KMS-11 (cell line): ENCODE data around the gene ANKRD33B.

ENCODE experiments used
- H2AFZ ChIP-seq: fragments of 200-600 bp; sonication (generic); 2 replicates; pipeline ENCODE4 v1.6.1; 2016; ENCODE audit warnings: antibody characterized with exemption, mixed run types, low read depth
- H3K27ac ChIP-seq: fragments of 200-600 bp; sonication (generic); 2 replicates; pipeline ENCODE4 v1.6.1; 2016; ENCODE audit warnings: mild to moderate bottlenecking, mixed run types
- H3K27me3 ChIP-seq: fragments of 200-600 bp; sonication (generic); 2 replicates; pipeline ENCODE4 v1.6.1; 2017; ENCODE audit warnings: mild to moderate bottlenecking, low read depth, mixed run types, moderate library complexity; ENCODE audit not compliant: insufficient read depth
- H3K36me3 ChIP-seq: fragments of 200-600 bp; sonication (generic); 2 replicates; pipeline ENCODE4 v1.6.1; 2017; ENCODE audit warnings: mild to moderate bottlenecking, mixed run types; ENCODE audit not compliant: insufficient read depth
- H3K4me1 ChIP-seq: fragments of 200-600 bp; sonication (generic); 2 replicates; pipeline ENCODE4 v1.6.1; 2016; ENCODE audit warnings: mild to moderate bottlenecking, low read depth, mixed run types; ENCODE audit not compliant: poor library complexity, severe bottlenecking
- H3K4me2 ChIP-seq: fragments of 200-600 bp; sonication (generic); 2 replicates; pipeline ENCODE4 v1.7.0; 2016; ENCODE audit warnings: mild to moderate bottlenecking, mixed run types
- H3K4me3 ChIP-seq: fragments of 200-600 bp; sonication (generic); IDR thresholded peaks from 2 replicates; pipeline ENCODE4 v1.6.1; 2017; ENCODE audit warnings: low read depth, low read length, mixed read lengths; ENCODE audit not compliant: insufficient read depth
- H3K79me2 ChIP-seq: fragments of 200-600 bp; sonication (generic); 2 replicates; pipeline ENCODE4 v1.6.1; 2016; ENCODE audit warnings: low read depth, mixed run types; ENCODE audit not compliant: insufficient read depth
- H3K9ac ChIP-seq: fragments of 200-600 bp; sonication (generic); 2 replicates; pipeline ENCODE4 v1.6.1; 2016; ENCODE audit warnings: mild to moderate bottlenecking, mixed run types
- H4K20me1 ChIP-seq: fragments of 200-600 bp; sonication (generic); 2 replicates; pipeline ENCODE4 v1.6.1; 2016; ENCODE audit warnings: mild to moderate bottlenecking, mixed run types; ENCODE audit not compliant: insufficient read depth
- TF ChIP-seq, protein P1 (sequence below): fragments of 200-600 bp; sonication (generic); conservative IDR thresholded peaks from 2 replicates; pipeline ENCODE4 v1.6.1; 2017; ENCODE audit warnings: low read depth, mild to moderate bottlenecking, antibody characterized with exemption, low read length, moderate library complexity, mixed read lengths

ANKRD33B gene

DNA sequence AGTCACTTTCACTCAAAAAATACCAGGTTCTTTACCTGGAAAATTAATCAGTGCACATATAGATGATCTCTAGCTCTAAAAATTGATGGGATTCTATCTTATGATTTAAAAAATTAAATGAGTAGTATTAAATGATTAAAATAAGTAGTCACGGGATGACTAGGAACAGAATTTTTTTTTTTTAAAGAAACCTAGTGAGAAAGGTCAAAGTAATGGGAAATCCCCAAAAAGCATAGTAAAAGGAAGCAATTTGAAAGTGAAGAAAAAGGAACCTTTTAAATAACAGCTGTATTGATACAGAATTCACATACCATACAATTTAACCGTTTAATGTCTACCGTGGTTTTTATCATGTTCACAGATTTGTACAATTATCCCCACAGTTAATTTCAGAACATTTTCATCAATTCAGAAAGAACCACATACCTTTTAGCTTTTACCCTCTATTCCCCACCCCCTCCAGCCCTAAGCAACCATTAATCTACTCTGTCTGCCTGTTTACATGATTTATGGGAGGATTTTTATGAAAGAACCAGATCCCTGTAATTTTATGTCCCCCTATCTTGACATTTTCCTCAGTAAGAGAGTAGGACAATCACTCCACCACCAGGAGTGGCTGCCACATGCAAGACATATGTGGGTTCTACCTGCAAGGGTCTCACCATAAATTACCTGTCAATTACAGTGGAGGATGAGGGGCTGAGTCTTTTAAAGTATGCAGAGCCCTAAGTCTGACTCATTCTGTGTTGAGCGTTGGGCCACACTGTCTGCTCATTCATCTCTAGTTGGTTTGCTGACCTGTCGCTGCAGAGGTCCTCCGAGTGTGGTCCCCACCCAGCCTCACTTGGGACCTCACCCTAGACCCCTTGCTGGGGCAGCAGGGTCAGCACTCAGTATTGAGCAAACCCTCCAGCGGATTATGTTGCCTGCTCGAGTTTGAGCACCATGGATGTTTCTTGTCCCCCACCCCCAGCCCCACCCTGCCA is 16.0 kb downstream of the ANKRD33B start:
- no peak overlapping the region for H3K4me2 ChIP-seq
- H3K36me3 ChIP-seq = no peaks in the 10 kb centered on the region
- 0 out of 2 replicates have a peak, but pooled peaks cover 4% of the 10 kb centered on the region for H3K79me2 ChIP-seq
- peaks cover 34% of the 10 kb centered on the region for H3K4me1 ChIP-seq
- TF ChIP-seq, protein P1, sequence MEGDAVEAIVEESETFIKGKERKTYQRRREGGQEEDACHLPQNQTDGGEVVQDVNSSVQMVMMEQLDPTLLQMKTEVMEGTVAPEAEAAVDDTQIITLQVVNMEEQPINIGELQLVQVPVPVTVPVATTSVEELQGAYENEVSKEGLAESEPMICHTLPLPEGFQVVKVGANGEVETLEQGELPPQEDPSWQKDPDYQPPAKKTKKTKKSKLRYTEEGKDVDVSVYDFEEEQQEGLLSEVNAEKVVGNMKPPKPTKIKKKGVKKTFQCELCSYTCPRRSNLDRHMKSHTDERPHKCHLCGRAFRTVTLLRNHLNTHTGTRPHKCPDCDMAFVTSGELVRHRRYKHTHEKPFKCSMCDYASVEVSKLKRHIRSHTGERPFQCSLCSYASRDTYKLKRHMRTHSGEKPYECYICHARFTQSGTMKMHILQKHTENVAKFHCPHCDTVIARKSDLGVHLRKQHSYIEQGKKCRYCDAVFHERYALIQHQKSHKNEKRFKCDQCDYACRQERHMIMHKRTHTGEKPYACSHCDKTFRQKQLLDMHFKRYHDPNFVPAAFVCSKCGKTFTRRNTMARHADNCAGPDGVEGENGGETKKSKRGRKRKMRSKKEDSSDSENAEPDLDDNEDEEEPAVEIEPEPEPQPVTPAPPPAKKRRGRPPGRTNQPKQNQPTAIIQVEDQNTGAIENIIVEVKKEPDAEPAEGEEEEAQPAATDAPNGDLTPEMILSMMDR = no peak
- no peaks in the 10 kb centered on the region; the same call in 1 of the 2 replicates for H4K20me1 ChIP-seq
- no peak overlapping the region for H3K27ac ChIP-seq
- H3K4me3 ChIP-seq = no peak overlapping the region
- H3K27me3 ChIP-seq = no peaks in the 10 kb centered on the region
- H2AFZ ChIP-seq = no peak overlapping the region
- no peak overlapping the region for H3K9ac ChIP-seq

DNA sequence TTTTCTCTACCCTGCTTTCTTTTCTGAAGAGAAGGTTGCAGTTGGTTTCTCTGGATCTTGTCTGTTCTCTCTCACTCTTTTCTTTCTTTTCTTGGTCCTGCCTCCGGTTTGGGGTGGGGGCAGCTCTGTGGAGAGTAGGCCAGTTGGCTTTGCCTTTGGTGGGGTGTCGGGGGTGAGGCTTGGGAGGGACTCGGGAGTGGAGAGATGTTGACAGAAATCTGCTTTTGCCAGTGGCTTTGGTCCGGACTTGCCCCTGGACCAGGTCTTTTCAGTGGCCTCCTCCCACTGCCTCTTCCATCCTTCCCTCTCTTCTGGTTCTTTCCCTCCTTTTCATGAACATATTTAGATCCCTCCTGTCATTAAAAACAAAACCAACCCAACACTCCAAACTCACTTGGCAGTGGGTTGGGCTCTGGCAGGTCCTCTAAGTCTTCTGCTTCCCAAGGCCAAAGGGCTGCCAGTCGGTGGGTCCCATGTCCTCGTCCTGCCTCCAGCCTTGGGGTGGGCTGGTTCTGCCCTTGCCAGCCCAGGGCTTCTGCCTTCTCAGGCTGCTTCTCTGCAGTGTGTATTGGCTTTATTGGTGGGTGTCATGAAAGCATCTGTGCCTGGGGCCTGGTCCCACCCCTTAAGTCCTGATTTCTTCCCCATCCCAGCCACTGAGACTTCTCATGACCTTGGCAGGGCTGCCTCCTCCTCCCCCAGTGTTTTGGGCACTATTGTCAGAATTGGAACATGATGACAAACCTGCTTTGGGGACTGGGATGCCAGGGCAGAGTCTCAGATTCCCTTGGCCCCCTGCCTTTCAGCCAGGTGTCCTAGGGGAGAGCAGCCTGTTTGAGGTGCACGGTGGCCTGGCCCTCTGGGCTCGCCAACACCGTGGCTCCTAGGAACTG is 16.9 kb downstream of the ANKRD33B start:
- Histone ChIP-seq H3K79me2 (0 out of 2 replicates have a peak, but pooled peaks cover 4% of the 10 kb centered on the region), H3K27me3 (no peaks in the 10 kb centered on the region), H2AFZ (no peak overlapping the region), H3K4me1 (peaks cover 44% of the 10 kb centered on the region), H3K4me3 (no peak overlapping the region), H4K20me1 (no peaks in the 10 kb centered on the region; the same call in 1 of the 2 replicates), H3K4me2 (no peak overlapping the region), H3K27ac (no peak overlapping the region), H3K9ac (no peak overlapping the region), H3K36me3 (no peaks in the 10 kb centered on the region)
- TF ChIP-seq, protein P1 = no peak

DNA sequence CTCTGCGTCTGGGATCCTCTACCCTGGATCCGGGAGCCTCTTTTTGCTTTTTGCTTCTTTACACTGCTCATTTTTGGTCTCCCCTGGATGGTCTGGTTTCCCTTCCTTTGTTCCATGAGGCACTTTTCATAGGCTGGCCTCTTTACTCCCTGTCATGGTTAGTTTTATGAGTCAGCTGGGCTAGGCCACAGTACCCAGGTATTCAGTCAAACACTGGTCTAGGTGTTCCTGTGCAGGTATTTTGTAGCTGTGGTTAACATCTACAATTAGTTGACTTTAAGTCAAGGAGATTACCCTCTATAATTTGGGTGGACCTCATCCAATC is 17.5 kb downstream of the ANKRD33B start:
- Histone ChIP-seq H3K4me2 (no peak overlapping the region), H2AFZ (no peak overlapping the region), H3K4me1 (peaks cover 47% of the 10 kb centered on the region), H4K20me1 (no peaks in the 10 kb centered on the region; the same call in 1 of the 2 replicates), H3K4me3 (no peak overlapping the region), H3K79me2 (0 out of 2 replicates have a peak, but pooled peaks cover 4% of the 10 kb centered on the region), H3K27me3 (no peaks in the 10 kb centered on the region), H3K36me3 (no peaks in the 10 kb centered on the region), H3K9ac (no peak overlapping the region), H3K27ac (no peak overlapping the region)
- TF ChIP-seq, protein P1 = no peak

DNA sequence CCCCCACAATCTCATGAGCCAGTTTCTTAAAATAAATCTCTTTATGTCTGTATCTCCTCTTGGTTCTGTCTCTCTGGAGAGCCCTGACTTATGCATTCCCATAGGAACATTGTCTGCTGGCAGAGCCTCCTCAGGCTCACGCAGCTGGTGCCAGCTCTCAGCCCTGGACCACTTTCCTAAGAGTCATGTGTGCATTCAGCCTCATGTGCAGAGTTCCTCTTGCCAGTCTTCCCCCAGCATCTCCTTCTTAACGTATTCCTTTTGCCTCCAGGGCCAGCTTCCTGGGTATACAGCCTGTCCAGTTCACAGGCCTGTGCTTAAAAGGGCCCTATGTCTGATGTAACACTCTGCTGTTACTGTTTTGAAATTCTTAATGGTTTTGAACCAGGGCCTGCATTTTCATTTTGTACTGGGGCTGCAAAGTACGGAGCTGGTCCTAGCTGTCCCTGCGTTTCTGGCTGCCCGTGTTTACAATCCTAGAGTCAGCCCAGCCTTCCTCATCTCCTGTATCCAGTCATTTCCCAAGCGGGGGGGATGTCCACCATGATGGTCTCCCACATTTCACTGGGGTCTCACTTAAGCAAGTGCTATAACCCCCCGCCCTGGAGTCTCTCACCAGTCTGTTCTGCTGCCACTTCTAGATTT is 18.1 kb downstream of the ANKRD33B start:
- H2AFZ ChIP-seq = no peak overlapping the region
- H3K36me3 ChIP-seq = no peaks in the 10 kb centered on the region
- 0 out of 2 replicates have a peak, but pooled peaks cover 4% of the 10 kb centered on the region for H3K79me2 ChIP-seq
- H3K4me2 ChIP-seq = no peak overlapping the region
- no peaks in the 10 kb centered on the region for H3K27me3 ChIP-seq
- no peak overlapping the region for H3K27ac ChIP-seq
- H3K4me3 ChIP-seq = no peak overlapping the region
- peaks cover 47% of the 10 kb centered on the region for H3K4me1 ChIP-seq
- no peaks in the 10 kb centered on the region; the same call in 1 of the 2 replicates for H4K20me1 ChIP-seq
- TF ChIP-seq, protein P1 = no peak
- H3K9ac ChIP-seq = no peak overlapping the region
